HCT116 (cell line): ENCODE measurements around the gene SELENOM. TPM values are rescaled to one million over a fixed set of nuclear protein-coding genes. Genes with fewer than 3 reads are reported as not detected.

ENCODE experiments used
- ATAC-seq: fragments of 200-7000 bp; cut with Tn5 transposase; 2 replicates; pipeline ENCODE4 v1.9.1; 2020; ENCODE audit warnings: mild to moderate bottlenecking, moderate library complexity
- BruUV-seq: library from RNA; stranded (reverse); fragments of 400-500 nt; replicated peaks from 2 replicates; lab custom pipeline; 2021; lab: Mats Ljungman, UMichigan
- CTCF ChIA-PET: fragments of 300-600 bp; sonication (Branson Sonifier 250); formaldehyde crosslinking; loops from one replicate; lab custom pipeline; 2021; ENCODE audit warnings: antibody characterized with exemption; lab: Charles Lee
- POLR2A ChIA-PET: fragments of 300-600, 350-600 bp; sonication (Branson Sonifier 250); formaldehyde crosslinking; loops from one replicate; lab custom pipeline; 2021; ENCODE audit warnings: antibody characterized with exemption; lab: Charles Lee
- RAD21 ChIA-PET, 2 experiments: fragments of 300-600 bp; sonication (Branson Sonifier 250); formaldehyde crosslinking; loops; one replicate each; lab custom pipeline; 2023; ENCODE audit warnings: low total read pairs in 2 of 2; ENCODE audit not compliant: uncharacterized antibody in 2 of 2, unreplicated experiment in 2 of 2, low non-redundant PET in 1 of 2; lab: Charles Lee
- DNase-seq: peaks from one replicate; pipeline ENCODE4 v3.0.0-alpha.2; 2010; ENCODE audit warnings: low read depth, low spot score
- H2AFZ ChIP-seq: fragments of 200-600 bp; shearing (Covaris generic), sonication (generic); 2 replicates; pipeline ENCODE4 v1.6.1; 2017; ENCODE audit warnings: low read depth, mixed run types, mixed read lengths, antibody characterized with exemption, low read length; ENCODE audit not compliant: poor library complexity, severe bottlenecking
- H3K27ac ChIP-seq: 2 replicates; pipeline ENCODE4 v1.5.1; 2012; ENCODE audit warnings: low read depth, low read length
- H3K27me3 ChIP-seq: fragments of 200-600 bp; sonication (generic); 2 replicates; pipeline ENCODE4 v1.6.1; 2016; ENCODE audit warnings: mixed run types, low read length, mixed read lengths; ENCODE audit not compliant: insufficient read depth
- H3K36me3 ChIP-seq, 2 experiments: fragments of 200-500 bp in 1 of 2; fragments of 200-600 bp in 1 of 2; sonication (Bioruptor generic) in 1 of 2; sonication (generic) in 1 of 2; 2 replicates each; pipeline versions ENCODE4 v1.5.1 to v1.6.1; 2014 to 2016; ENCODE audit warnings: low read length in 2 of 2, inconsistent platforms in 1 of 2, mixed read lengths in 1 of 2, mixed run types in 1 of 2; ENCODE audit not compliant: insufficient read depth in 2 of 2, control insufficient read depth in 1 of 2
- H3K4me1 ChIP-seq, 2 experiments: fragments of 200-600 bp in 1 of 2; sonication (generic) in 1 of 2; 2 replicates each; pipeline versions ENCODE4 v1.5.1 to v1.6.1; 2012 to 2017; ENCODE audit warnings: low read length in 2 of 2, inconsistent platforms in 1 of 2, mild to moderate bottlenecking in 1 of 2, mixed read lengths in 1 of 2, mixed run types in 1 of 2, moderate library complexity in 1 of 2; ENCODE audit not compliant: insufficient read depth in 2 of 2, control insufficient read depth in 1 of 2
- H3K4me2 ChIP-seq: fragments of 200-600 bp; sonication (generic); 2 replicates; pipeline ENCODE4 v1.6.1; 2017; ENCODE audit warnings: mixed run types, low read length, mixed read lengths
- H3K4me3 ChIP-seq, 2 experiments: fragments of 200-600 bp in 1 of 2; sonication (generic) in 1 of 2; replicated peaks in 1 of 2; 2 replicates each; pipeline ENCODE4 v1.5.1; 2011 to 2016; ENCODE audit warnings: low read length in 2 of 2, control low read depth in 1 of 2, low read depth in 1 of 2, mild to moderate bottlenecking in 1 of 2, mixed read lengths in 1 of 2, mixed run types in 1 of 2
- H3K79me2 ChIP-seq: fragments of 200-600 bp; sonication (generic); 2 replicates; pipeline ENCODE4 v1.6.1; 2017; ENCODE audit warnings: mild to moderate bottlenecking, mixed run types, low read length, moderate library complexity, mixed read lengths; ENCODE audit not compliant: insufficient read depth
- H3K9ac ChIP-seq: fragments of 200-600 bp; sonication (generic); 2 replicates; pipeline ENCODE4 v1.6.1; 2016; ENCODE audit warnings: low read length, mixed read lengths
- H3K9me2 ChIP-seq: fragments of 200-600 bp; sonication (generic), shearing (Covaris generic); 2 replicates; pipeline ENCODE4 v1.6.1; 2017; ENCODE audit warnings: mixed run types, mild to moderate bottlenecking, moderate library complexity; ENCODE audit not compliant: insufficient read depth
- H3K9me3 ChIP-seq, 2 experiments: fragments of 200-500 bp in 1 of 2; fragments of 200-600 bp in 1 of 2; sonication (Bioruptor generic) in 1 of 2; sonication (generic) in 1 of 2; 2 replicates each; pipeline ENCODE4 v1.6.1; 2014 to 2017; ENCODE audit warnings: low read length in 2 of 2, mixed read lengths in 2 of 2, inconsistent platforms in 1 of 2, low read depth in 1 of 2, mild to moderate bottlenecking in 1 of 2, mixed run types in 1 of 2, moderate library complexity in 1 of 2; ENCODE audit not compliant: control insufficient read depth in 1 of 2, insufficient read depth in 1 of 2
- H4K20me1 ChIP-seq: fragments of 200-600 bp; sonication (generic), shearing (Covaris generic); 2 replicates; pipeline ENCODE4 v1.6.1; 2017; ENCODE audit warnings: mixed run types, mild to moderate bottlenecking, moderate library complexity; ENCODE audit not compliant: insufficient read depth
- EZH2 ChIP-seq: fragments of 200-600 bp; sonication (generic); IDR thresholded peaks from 2 replicates; pipeline ENCODE4 v1.6.1; 2017; ENCODE audit warnings: antibody characterized with exemption, mixed run types
- JUND ChIP-seq: IDR thresholded peaks from 2 replicates; pipeline ENCODE4 v1.6.1; 2012
- MAX ChIP-seq: IDR thresholded peaks from 2 replicates; pipeline ENCODE4 v1.6.1; 2012
- SRF ChIP-seq: IDR thresholded peaks from 2 replicates; pipeline ENCODE4 v1.6.1; 2012; ENCODE audit warnings: low read depth
- intact Hi-C: fragments of 100-400 bp; cut with micrococcal nuclease; formaldehyde crosslinking; loops from 2 replicates; pipeline ENCODE4 v1.10.0; 2022
- total RNA-seq: library from RNA; stranded (reverse); gene quantifications from one replicate; pipeline ENCODE4 v1.2.1, GENCODE V29; 2021; ENCODE audit not compliant: unreplicated experiment
- TF ChIP-seq, protein P1 (sequence below): IDR thresholded peaks from 2 replicates; pipeline ENCODE4 v1.6.1; 2011; ENCODE audit warnings: mild to moderate bottlenecking, low read length, moderate library complexity; ENCODE audit not compliant: insufficient replicate concordance; ENCODE audit errors: extremely low read depth
- TF ChIP-seq, protein P2 (sequence below): IDR thresholded peaks from 2 replicates; pipeline ENCODE4 v1.6.1; 2012

SELENOM gene
- total RNA-seq, 1 experiment from 2014 or later: 65.6 TPM

GRCh38 chr22:31107178-31107893, at the start of gene SELENOM (continued):
- TF ChIP-seq, protein P1, sequence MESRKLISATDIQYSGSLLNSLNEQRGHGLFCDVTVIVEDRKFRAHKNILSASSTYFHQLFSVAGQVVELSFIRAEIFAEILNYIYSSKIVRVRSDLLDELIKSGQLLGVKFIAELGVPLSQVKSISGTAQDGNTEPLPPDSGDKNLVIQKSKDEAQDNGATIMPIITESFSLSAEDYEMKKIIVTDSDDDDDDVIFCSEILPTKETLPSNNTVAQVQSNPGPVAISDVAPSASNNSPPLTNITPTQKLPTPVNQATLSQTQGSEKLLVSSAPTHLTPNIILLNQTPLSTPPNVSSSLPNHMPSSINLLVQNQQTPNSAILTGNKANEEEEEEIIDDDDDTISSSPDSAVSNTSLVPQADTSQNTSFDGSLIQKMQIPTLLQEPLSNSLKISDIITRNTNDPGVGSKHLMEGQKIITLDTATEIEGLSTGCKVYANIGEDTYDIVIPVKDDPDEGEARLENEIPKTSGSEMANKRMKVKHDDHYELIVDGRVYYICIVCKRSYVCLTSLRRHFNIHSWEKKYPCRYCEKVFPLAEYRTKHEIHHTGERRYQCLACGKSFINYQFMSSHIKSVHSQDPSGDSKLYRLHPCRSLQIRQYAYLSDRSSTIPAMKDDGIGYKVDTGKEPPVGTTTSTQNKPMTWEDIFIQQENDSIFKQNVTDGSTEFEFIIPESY: peak; percentile 55
- no peak for TF ChIP-seq JUND
- no peak for TF ChIP-seq EZH2
- TF ChIP-seq, protein P2, sequence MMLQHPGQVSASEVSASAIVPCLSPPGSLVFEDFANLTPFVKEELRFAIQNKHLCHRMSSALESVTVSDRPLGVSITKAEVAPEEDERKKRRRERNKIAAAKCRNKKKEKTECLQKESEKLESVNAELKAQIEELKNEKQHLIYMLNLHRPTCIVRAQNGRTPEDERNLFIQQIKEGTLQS: no peak
- peak; percentile 62 for TF ChIP-seq MAX
- TF ChIP-seq, all 23 proteins: peak for 8

DNA sequence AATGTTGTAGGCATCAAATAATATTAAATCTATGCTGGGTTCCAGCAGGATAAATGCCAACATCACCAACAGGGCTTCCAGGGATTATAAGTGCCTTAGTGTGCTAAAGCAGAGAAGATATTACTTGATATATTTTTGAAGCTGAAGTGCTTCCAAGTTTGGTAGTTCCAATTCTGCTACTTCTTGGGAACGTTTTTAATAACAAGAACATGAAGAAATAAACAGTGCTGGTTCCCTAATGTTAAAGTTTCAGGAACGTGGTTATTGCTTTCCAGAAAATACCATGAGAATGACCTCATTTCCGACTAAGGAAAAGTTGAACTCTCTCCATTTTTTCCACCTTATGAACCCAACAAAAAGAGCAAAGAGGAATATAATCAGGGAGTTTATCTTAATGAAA, 48.1 kb upstream of the SELENOM start:
- H2AFZ ChIP-seq: no peak overlapping the region
- no peaks in the 10 kb centered on the region for H4K20me1 ChIP-seq
- no peak overlapping the region for H3K4me2 ChIP-seq
- H3K79me2 ChIP-seq: peaks cover 3% of the 10 kb centered on the region
- TF ChIP-seq SRF: no peak
- TF ChIP-seq, all 23 proteins: peak for 0
- no peak for ATAC-seq
- CTCF ChIA-PET: interaction anchor here (1.4 kb wide), 1 partner anchor 48 kb away, joined by 4 read pairs; the partner anchor contains the start of gene SELENOM
- POLR2A ChIA-PET: no interaction called here
- Histone ChIP-seq H3K9ac (no peak overlapping the region), H3K27me3 (no peaks in the 10 kb centered on the region), H3K9me2 (no peaks in the 10 kb centered on the region), H3K9me3 (no peaks in the 10 kb centered on the region), H3K4me1 (peaks cover 0 to 6% of the 10 kb centered on the region in 2 experiments; a peak in 2 of 4 replicates), H3K4me3 (no peak overlapping the region), H3K27ac (no peak overlapping the region), H3K36me3 (no peaks in the 10 kb centered on the region)
- BruUV-seq: no TSS peak
- DNase-seq: no peak
- RAD21 ChIA-PET: no interaction called here
- intact Hi-C loops: no loop called here
